ENCODE measurements around the gene PXT1. TPM values are rescaled to one million over a fixed set of nuclear protein-coding genes. Genes with fewer than 3 reads are reported as not detected.
A peak's percentile ranks its signal among the peaks of the same experiment; 100 is the strongest.

The PXT1 gene
- total RNA-seq, 2 donors from 2014 or later: 0.20 to 0.31 TPM

DNA sequence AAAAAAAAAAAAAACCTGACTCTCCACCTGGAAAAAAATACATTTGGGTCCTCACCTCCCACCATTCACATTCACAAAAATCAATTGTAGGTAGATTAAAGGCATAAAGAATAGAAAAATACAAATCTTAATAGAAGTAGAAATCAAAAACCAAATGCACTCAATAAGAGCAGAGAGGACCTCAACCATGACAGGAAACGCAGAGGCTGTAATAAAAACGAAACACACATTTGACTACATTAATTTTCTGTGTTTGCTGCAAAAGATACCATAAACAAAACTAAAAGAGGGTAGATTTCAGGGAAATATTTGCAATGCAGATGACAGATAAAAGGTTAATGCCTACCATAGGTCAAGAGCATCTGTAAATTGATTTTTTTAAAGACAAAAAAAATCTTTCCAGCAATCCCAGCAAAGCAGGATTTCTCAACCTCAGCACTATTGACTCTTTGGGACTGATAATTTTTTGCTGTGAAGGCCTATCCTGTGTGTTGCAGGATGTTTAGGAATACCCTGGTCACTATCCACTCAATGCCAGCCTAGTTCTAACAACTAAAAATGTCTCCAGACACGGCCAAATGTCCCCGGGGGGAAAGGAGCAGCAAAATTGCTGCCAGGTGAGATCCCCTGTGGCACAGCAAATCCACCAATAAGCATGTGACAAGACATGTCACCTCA, 64.3 kb downstream of the PXT1 start:
- no peaks in the 10 kb centered on the region for H3K36me3 Mint-ChIP-seq
- no peaks in the 10 kb centered on the region for H3K9me3 Mint-ChIP-seq
- H3K4me1 Mint-ChIP-seq (ENCODE audit: low read depth in 2 of 2): peaks cover 25 to 26% of the 10 kb centered on the region in 2 donors
- H3K27ac Mint-ChIP-seq: peak overlapping the region in 1 of 2 donors; percentile 59
- H3K4me3 Mint-ChIP-seq: peak overlapping the region; percentile 26
- DNase-seq (ENCODE audit: low spot score) (no peak), ATAC-seq (no peak)
- H3K27me3 Mint-ChIP-seq: no peaks in the 10 kb centered on the region

DNA sequence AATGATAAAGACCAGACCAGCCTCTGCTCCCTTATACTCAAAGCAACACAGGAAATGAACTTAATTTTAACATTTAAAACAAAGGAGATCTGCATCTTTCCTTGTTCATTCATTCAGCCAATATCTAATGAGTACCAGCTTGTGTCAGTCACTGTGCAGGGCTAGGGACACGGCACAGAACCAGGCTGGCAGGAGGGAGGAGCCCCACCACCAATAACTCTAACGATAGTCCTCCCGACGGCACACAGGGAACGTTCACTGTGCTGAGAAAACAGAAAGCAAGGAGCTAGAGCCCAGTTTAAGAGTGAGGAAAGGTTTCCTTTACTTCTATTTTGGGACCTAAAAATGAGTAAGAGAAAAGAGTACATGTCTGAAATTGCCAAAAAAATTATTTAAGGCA, 65.1 kb downstream of the PXT1 start:
- ATAC-seq (no peak), DNase-seq (ENCODE audit: low spot score) (no peak)
- no peaks in the 10 kb centered on the region for H3K27me3 Mint-ChIP-seq
- H3K9me3 Mint-ChIP-seq: no peaks in the 10 kb centered on the region
- H3K4me3 Mint-ChIP-seq: peak overlapping the region; percentile 43
- no peaks in the 10 kb centered on the region for H3K36me3 Mint-ChIP-seq
- H3K4me1 Mint-ChIP-seq (ENCODE audit: low read depth in 2 of 2): peaks cover 19% of the 10 kb centered on the region in 2 donors
- H3K27ac Mint-ChIP-seq: no peak overlapping the region

DNA sequence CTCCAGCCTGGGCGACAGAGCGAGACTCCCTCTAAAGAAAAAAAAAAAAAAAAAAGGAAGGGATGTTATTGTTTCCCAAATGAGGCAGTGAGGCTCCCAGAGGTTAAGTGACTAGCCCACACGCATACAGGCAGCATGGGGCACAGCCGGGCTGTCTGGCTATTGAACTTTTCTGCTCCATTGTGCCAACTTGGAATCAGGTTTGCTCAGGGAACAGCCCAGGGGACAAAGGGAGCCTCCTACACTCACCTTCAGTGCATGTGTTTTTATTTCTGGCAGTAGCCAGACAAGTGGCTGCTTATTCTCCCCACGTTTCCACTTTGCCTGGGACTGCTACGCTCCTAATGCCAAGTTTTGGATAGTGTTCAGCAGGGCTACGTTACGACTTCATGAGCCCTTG, 65.9 kb downstream of the PXT1 start:
- no peaks in the 10 kb centered on the region for H3K36me3 Mint-ChIP-seq
- no peak for DNase-seq (ENCODE audit: low spot score)
- no peaks in the 10 kb centered on the region for H3K27me3 Mint-ChIP-seq
- no peak overlapping the region for H3K27ac Mint-ChIP-seq
- no peak for ATAC-seq
- no peaks in the 10 kb centered on the region for H3K9me3 Mint-ChIP-seq
- H3K4me1 Mint-ChIP-seq (ENCODE audit: low read depth in 2 of 2): peaks cover 14 to 19% of the 10 kb centered on the region in 2 donors
- H3K4me3 Mint-ChIP-seq: no peak overlapping the region

GRCh38 chr6:36376183-36376582, 66.5 kb downstream of the PXT1 start:
- DNase-seq (ENCODE audit: low spot score): no peak
- Mint-ChIP-seq H3K9me3 (no peaks in the 10 kb centered on the region), H3K27ac (no peak overlapping the region)

DNA sequence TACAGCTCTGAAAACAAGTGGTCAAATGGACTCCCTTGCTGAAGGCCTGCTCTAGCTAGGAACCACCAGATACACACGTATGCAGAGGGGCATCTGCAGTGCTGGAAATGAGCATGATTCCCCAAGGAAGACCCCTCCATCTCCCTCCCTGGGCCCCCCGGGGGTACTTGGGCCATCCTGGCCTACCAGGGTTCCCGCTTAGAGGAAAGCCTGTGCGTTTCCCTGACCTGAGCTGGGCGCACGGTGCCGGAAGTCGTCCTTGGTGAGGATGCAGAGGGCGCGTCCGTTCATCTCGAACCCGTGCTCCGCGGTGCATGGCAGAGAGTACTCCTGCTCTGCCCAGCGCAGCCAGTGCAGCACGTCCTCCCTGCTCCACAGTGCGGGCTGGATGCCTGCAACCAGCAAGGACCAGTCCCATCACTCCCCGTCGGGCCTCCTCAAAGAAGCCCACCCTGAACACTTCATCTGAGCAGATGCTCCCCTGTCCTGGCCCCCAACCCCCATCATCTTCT, 67.0 kb downstream of the PXT1 start:
- Mint-ChIP-seq H3K27me3 (no peaks in the 10 kb centered on the region), H3K9me3 (no peaks in the 10 kb centered on the region), H3K4me3 (no peak overlapping the region), H3K36me3 (no peaks in the 10 kb centered on the region), H3K4me1 (ENCODE audit: low read depth in 2 of 2) (peaks cover 13 to 19% of the 10 kb centered on the region in 2 donors), H3K27ac (no peak overlapping the region)
- ATAC-seq (no peak), DNase-seq (ENCODE audit: low spot score) (no peak)

More at GRCh38 chr6:36376183-36376582, 66.5 kb downstream of the PXT1 start:
- peaks cover 13 to 19% of the 10 kb centered on the region in 2 donors for H3K4me1 Mint-ChIP-seq (ENCODE audit: low read depth in 2 of 2)
- no peak overlapping the region for H3K4me3 Mint-ChIP-seq
- no peaks in the 10 kb centered on the region for H3K27me3 Mint-ChIP-seq
- ATAC-seq: no peak
- H3K36me3 Mint-ChIP-seq: no peaks in the 10 kb centered on the region

DNA sequence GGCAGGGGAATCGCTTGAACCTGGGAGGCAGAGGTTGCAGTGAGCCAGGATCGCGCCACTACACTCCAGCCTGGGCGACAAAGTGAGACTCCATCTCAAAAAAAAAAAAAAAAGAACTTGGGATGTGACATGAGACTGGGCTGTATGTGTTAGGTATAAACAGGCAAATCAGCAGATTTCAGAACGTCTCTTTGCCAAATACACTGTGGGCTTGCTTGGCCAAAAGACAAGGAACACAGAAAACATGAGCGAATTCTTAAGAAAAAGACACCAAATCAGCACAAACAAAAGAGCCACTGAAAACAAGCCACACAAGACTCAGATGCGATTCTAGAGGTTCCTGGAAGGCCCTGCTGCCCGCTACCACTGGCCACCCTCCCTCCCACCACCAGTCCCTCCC, 67.7 kb downstream of the PXT1 start:
- Mint-ChIP-seq H3K4me3 (no peak overlapping the region), H3K27me3 (no peaks in the 10 kb centered on the region), H3K4me1 (ENCODE audit: low read depth in 2 of 2) (peaks cover 9 to 19% of the 10 kb centered on the region in 2 donors), H3K27ac (no peak overlapping the region), H3K9me3 (no peaks in the 10 kb centered on the region), H3K36me3 (no peaks in the 10 kb centered on the region)
- no peak for ATAC-seq
- no peak for DNase-seq (ENCODE audit: low spot score)

DNA sequence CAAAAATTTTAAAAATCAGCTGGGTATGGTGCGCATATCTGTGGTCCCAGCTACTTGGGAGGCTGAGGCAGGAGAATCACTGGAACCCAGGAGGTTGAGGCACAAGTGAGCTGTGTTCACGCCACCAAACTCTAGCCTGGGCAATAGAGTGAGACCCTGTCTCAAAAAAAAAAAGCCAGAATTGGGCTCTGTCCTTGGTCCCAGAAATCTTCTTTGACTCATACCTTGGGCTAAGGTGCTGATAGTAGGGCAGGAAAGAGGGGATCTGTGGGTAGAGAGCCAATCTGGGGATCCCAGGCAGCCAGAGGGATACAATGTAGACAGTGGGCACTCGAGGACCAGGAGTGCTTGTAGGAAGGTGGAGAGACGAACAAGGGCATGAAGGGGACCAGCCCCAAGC, 68.5 kb downstream of the PXT1 start:
- H3K27me3 Mint-ChIP-seq: no peaks in the 10 kb centered on the region
- H3K9me3 Mint-ChIP-seq: no peaks in the 10 kb centered on the region
- no peaks in the 10 kb centered on the region for H3K36me3 Mint-ChIP-seq
- peaks cover 15 to 18% of the 10 kb centered on the region in 2 donors for H3K4me1 Mint-ChIP-seq (ENCODE audit: low read depth in 2 of 2)
- DNase-seq (ENCODE audit: low spot score): no peak
- H3K27ac Mint-ChIP-seq: no peak overlapping the region
- H3K4me3 Mint-ChIP-seq: no peak overlapping the region
- no peak for ATAC-seq

DNA sequence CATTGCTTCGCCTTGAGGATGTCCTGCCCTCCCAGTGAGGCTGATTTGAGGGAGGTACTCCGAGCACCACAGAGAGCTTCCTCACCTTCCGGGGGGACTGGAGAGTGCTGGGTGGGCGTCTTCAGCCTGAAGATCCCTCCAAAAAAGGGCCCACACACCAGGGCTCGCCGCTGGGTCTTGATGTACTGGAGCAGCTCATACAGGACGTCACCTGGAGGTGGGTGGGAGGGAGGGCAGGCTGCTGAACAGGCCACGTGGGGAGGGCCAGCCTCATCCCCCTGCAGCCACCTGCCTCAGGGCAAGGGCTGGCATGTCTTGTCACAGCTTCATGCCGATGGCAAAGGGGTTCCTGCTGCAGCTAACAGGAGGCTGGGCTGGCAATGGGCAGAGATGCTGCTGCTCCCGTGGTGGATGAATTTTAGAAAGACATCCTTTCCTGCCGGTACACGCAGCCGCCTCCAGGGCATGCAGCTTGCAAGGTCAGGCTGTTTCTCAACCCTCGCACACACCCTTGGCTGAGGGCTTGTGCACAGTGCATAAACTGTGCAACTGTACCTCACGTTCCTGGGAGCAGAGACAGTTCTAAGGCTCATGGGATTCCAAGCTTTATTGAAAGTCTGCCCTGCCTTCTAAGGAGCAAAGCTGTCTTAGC, 69.2 kb downstream of the PXT1 start:
- H3K9me3 Mint-ChIP-seq: no peaks in the 10 kb centered on the region
- H3K4me1 Mint-ChIP-seq (ENCODE audit: low read depth in 2 of 2): peaks cover 11 to 14% of the 10 kb centered on the region in 2 donors
- no peak overlapping the region for H3K4me3 Mint-ChIP-seq
- ATAC-seq (no peak), DNase-seq (ENCODE audit: low spot score) (no peak)
- no peak overlapping the region for H3K27ac Mint-ChIP-seq
- no peaks in the 10 kb centered on the region for H3K36me3 Mint-ChIP-seq
- H3K27me3 Mint-ChIP-seq: no peaks in the 10 kb centered on the region

DNA sequence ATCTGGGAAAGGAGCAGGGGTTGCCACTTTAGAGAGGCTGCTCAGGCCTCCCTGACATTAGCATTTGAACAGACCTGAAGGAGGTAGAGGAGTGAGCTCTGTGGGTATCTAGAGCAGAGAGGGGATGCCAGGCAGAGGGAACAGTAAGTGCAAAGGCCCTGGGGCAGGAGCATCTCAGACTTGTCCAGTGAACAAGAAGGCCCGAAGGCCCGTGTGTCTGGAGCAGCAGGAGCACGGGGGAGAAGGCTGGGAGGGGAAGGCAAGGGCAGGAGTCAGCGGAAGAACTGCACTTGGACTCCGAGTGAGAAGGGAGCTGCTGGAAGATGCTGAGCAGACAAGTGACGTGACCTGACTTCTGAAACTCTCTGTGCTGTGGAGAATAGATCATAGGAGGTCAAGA, 70.6 kb downstream of the PXT1 start:
- ATAC-seq (no peak), DNase-seq (ENCODE audit: low spot score) (no peak)
- Mint-ChIP-seq H3K9me3 (no peaks in the 10 kb centered on the region), H3K4me1 (ENCODE audit: low read depth in 2 of 2) (peaks cover 0 to 11% of the 10 kb centered on the region in 2 donors), H3K27me3 (no peaks in the 10 kb centered on the region), H3K4me3 (no peak overlapping the region), H3K27ac (peak overlapping the region in 1 of 2 donors; percentile 35), H3K36me3 (no peaks in the 10 kb centered on the region)

- H3K27me3 Mint-ChIP-seq: no peaks in the 10 kb centered on the region
- ATAC-seq: no peak
- no peak overlapping the region for H3K27ac Mint-ChIP-seq
- no peak overlapping the region for H3K4me3 Mint-ChIP-seq
- no peaks in the 10 kb centered on the region for H3K9me3 Mint-ChIP-seq
- no peaks in the 10 kb centered on the region for H3K36me3 Mint-ChIP-seq
- peaks cover 0 to 11% of the 10 kb centered on the region in 2 donors for H3K4me1 Mint-ChIP-seq (ENCODE audit: low read depth in 2 of 2)
- no peak for DNase-seq (ENCODE audit: low spot score)
Measured at GRCh38 chr6:36371211-36371610, 71.4 kb downstream of the PXT1 start.

GRCh38 chr6:36370638-36371037, 72.0 kb downstream of the PXT1 start:
- DNase-seq (ENCODE audit: low spot score) (no peak), ATAC-seq (no peak)
- no peak overlapping the region for H3K4me3 Mint-ChIP-seq
- H3K36me3 Mint-ChIP-seq: no peaks in the 10 kb centered on the region
- no peak overlapping the region for H3K27ac Mint-ChIP-seq
- no peaks in the 10 kb centered on the region for H3K27me3 Mint-ChIP-seq
- no peaks in the 10 kb centered on the region for H3K9me3 Mint-ChIP-seq
- H3K4me1 Mint-ChIP-seq (ENCODE audit: low read depth in 2 of 2): peaks cover 0 to 11% of the 10 kb centered on the region in 2 donors

DNA sequence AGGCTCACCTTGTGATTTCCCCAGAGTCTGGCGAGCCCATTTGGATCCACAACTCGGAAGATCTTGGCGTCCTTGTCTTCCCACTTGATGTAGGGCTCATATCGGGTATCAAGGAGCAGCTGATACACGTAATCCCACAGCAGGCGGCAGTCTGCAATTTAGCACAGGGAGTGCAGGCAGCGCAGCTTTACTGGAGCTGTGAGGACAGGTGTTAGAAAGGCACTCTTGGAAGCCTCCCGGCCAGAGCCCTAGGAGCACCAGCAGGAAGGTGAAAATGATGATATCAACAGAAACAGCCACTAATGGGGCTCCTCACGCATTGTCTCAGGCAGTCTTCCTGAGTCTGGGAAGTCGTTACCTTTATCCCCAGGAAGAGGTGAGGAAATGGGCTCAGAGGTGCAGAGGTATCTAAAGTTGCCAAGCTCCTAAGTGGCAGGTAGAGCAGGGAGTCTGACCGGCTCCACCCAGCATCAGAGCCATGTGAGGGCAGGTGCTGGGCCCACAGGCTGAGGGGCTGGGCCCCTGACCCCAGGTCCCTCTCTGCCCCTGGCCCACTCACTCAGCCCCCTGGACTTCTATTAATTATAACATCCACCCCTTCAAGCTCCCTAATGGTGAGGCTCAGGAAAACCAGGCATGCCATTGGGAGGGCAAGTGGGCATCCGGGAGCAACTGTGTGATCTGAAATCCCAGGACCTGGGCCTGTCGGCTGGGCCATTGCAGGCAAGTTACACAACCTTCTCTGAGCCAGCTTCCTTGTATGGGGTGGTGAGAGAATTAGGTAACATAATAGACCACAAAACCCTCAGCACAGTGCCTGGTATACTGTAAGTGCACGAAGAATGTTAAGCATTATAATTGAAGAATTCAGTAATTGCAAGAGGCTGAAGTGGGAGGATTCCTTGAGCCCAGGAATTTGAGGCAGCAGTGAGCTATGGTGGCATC, 73.5 kb downstream of the PXT1 start:
- no peaks in the 10 kb centered on the region for H3K9me3 Mint-ChIP-seq
- peak; percentile 66 for DNase-seq (ENCODE audit: low spot score)
- peak; percentile 84 to 91 for ATAC-seq
- no peaks in the 10 kb centered on the region for H3K36me3 Mint-ChIP-seq
- no peak overlapping the region for H3K4me3 Mint-ChIP-seq
- peak overlapping the region in 1 of 2 donors; percentile 45 for H3K27ac Mint-ChIP-seq
- H3K27me3 Mint-ChIP-seq: no peaks in the 10 kb centered on the region
- peaks cover 0 to 19% of the 10 kb centered on the region in 2 donors for H3K4me1 Mint-ChIP-seq (ENCODE audit: low read depth in 2 of 2)

- DNase-seq (ENCODE audit: low spot score) (no peak), ATAC-seq (no peak)
- peaks cover 0 to 19% of the 10 kb centered on the region in 2 donors for H3K4me1 Mint-ChIP-seq (ENCODE audit: low read depth in 2 of 2)
- no peak overlapping the region for H3K4me3 Mint-ChIP-seq
- no peaks in the 10 kb centered on the region for H3K9me3 Mint-ChIP-seq
- H3K36me3 Mint-ChIP-seq: no peaks in the 10 kb centered on the region
- no peak overlapping the region for H3K27ac Mint-ChIP-seq
- H3K27me3 Mint-ChIP-seq: no peaks in the 10 kb centered on the region
Measured at GRCh38 chr6:36368421-36368820, 74.2 kb downstream of the PXT1 start.

All from natural killer cell treated with Interleukin-12 subunit alpha and Interleukin-12 subunit beta and Interleukin-15 and Interleukin-18, amount 100 ng/mL, for 72 hours (primary cell).